GM21717 (cell line): ENCODE data around the gene IGDCC3.

Experiments
- ATAC-seq: cut with Tn5 transposase; IDR thresholded peaks from one replicate; pipeline ENCODE4 v1.9.1; 2021; ENCODE audit warnings: mild to moderate bottlenecking, moderate library complexity; ENCODE audit not compliant: unreplicated experiment

The IGDCC3 gene

GRCh38 chr15:65302061-65302460 lies 75.7 kb downstream of the IGDCC3 start:
- ATAC-seq: no peak

GRCh38 chr15:65300924-65301441 lies 76.8 kb downstream of the IGDCC3 start:
- ATAC-seq: no peak

GRCh38 chr15:65298731-65299130 lies 79.1 kb downstream of the IGDCC3 start:
- no peak for ATAC-seq

- ATAC-seq: no peak
Observed at GRCh38 chr15:65292938-65293518, 84.8 kb downstream of the IGDCC3 start.

- ATAC-seq: no peak
Observed at GRCh38 chr15:65290228-65290627, 87.6 kb downstream of the IGDCC3 start.

GRCh38 chr15:65289261-65289854 lies 88.4 kb downstream of the IGDCC3 start:
- ATAC-seq: no peak

- ATAC-seq: no peak
Observed at GRCh38 chr15:65287520-65287855, 90.3 kb downstream of the IGDCC3 start.

GRCh38 chr15:65286704-65287519 lies 90.9 kb downstream of the IGDCC3 start, which contains the start of gene PARP16:
PARP16 (minus strand) TSS chr15:65286883; CDS start chr15:65286426, 457 bp downstream.
- peak; percentile 83 for ATAC-seq

- peak; percentile 25 for ATAC-seq
Observed at GRCh38 chr15:65286069-65286703, 91.6 kb downstream of the IGDCC3 start.

- ATAC-seq: no peak
Observed at GRCh38 chr15:65285291-65286068, 92.3 kb downstream of the IGDCC3 start.

GRCh38 chr15:65278480-65278879 lies 99.3 kb downstream of the IGDCC3 start:
- ATAC-seq: no peak
